ENCODE data around the gene ADGRV1.
"Not testable (repeated sequence)": the region's sequence is repeated elsewhere in the genome, so short reads cannot be mapped to it uniquely, and the experiment has no call there.

Gene ADGRV1

DNA sequence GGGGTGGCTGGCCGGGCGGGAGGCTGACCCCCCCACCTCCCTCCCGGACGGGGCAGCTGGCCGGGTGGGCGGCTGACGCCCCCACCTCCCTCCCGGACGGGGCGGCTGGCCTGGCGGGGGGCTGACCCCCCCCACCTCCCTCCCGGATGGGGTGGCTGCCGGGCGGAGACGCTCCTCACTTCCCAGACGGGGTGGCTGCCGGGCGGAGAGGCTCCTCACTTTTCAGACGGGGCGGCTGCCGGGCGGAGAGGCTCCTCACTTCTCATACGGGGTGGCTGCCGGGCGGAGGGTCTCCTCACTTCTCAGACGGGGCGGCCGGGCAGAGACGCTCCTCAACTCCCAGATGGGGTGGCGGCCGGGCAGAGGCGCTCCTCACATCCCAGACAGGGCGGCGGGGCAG, 37.2 kb downstream of the ADGRV1 start:
- DNase-seq = not testable (repeated sequence)

DNA sequence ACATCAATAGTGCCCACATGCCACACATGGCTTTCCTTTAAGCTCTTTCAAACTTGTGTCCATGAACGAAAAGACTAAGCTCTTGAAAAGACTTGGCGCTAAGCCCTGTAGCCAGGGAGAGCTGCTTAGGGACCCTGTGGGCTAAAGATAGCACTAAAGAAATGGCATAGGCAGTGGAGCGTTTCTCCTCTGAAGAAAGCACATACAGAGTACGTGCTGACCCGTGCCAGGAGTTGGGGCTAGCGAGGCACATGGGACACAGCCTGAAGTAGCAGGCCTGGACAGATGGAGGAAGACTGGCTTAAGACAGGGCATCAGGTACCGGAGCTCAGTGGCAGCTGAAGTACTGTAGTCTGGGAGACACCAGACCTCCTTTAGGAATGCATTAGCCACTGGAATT, 39.7 kb downstream of the ADGRV1 start:
- DNase-seq = peak; percentile 22

DNA sequence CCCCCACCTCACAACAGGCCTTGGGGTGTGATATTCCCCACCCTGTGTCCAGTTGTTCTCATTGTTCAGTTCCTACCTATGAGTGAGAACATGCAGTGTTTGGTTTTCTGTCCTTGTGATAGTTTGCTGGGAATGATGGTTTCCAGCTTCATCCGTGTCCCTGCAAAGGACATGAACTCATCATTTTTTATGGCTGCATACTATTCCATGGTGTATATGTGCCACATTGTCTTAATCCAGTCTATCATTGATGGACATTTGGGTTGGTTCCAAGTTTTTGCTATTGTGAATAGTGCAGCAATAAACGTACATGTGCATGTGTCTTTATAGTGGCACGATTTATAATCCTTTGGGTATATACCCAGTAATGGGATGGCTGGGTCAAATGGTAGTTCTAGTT, 41.7 kb downstream of the ADGRV1 start:
- DNase-seq = not testable (repeated sequence)

DNA sequence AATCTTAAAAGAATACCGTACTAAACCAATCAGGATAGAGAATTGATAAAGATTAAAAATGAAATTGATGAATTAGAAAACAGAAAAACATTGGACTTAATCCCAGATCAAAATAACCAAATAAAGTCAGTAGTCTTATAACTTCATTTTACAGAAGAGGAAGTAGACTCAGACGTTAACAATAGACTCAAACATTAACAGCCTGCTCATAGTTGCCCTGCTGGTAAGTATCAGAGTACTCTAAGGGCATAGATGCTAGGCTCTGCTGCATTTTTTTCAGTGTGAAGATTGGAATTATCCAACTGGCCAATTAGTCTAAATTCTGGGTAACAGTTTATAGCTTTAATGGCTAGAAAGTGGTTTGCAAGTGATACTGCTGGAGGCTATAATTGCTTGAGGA, 42.9 kb downstream of the ADGRV1 start:
- DNase-seq = no peak

DNA sequence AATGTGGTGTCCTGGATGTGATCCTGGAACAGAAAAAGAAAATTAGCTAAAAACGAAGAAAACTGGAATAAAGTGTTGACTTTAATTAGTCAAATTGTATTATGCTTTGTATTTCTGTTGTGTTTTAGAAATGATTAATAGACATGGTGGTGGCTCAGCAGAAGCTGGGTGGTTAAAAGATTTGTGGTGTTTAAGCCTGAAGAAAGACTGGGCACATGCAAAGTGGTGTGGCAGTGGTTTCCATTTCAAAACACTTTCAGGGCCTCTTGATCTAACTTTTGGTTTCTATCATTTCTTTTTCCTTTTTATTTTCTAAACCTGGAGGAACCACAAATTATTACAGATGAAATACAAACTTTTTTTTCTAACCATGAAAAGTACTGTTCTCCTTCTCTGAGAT, 44.1 kb downstream of the ADGRV1 start:
- no peak for DNase-seq

DNA sequence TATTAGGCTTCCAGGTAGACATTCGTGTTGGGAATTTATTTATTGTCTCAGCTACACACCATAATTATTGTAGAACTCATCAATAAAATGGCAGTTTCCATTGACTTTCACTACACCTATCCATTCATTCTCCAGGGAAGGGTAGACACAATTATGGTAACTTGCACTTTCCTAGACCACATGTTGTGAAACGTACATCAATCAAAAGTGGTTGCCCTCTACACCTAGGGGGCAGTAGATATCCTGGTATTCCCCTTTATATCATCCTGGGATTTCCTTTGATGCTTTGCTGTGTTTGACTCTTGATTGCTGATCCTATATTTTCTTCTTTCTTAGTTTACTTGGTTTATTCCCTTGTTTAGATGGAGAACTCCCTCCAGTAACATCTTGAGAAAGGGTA, 47.9 kb downstream of the ADGRV1 start:
- no peak for DNase-seq

DNA sequence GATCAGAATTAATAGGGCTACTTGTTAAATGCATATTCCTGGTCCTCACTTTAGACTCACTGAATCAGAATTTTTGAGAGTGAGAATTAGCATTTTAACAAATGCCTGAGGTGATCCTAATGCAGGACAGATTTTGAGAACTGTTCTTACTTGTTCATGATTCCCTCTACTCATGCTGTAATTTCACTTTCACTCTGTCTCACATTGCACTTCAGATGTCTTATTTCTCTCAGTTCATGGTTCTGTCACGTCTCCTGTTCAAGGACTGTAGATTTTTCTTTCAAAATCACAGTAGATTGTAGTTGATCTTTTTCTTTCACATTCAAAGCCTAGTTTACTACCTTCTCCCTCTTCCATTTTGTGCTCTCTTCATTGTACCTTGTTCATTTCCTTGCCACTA, 54.3 kb downstream of the ADGRV1 start:
- DNase-seq = no peak

DNA sequence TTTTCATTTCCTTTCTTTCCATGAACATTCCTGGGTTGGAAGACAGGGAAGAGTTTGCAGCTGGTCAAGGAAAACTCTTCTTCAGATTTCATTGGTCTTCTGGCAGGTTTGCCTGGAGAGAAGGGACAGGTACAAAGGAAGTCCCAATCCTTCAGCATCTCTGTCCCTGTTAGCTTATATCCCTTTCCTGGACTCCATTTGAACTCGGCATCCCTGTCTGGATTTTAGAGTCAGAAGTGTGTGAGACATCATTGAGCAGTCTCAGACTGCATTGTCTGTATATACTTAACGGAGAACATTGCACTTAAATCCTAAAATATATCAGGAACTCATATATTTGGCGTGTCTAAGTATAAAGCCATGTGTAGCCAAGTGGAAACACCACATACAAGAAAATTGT, 54.9 kb downstream of the ADGRV1 start:
- DNase-seq = no peak

DNA sequence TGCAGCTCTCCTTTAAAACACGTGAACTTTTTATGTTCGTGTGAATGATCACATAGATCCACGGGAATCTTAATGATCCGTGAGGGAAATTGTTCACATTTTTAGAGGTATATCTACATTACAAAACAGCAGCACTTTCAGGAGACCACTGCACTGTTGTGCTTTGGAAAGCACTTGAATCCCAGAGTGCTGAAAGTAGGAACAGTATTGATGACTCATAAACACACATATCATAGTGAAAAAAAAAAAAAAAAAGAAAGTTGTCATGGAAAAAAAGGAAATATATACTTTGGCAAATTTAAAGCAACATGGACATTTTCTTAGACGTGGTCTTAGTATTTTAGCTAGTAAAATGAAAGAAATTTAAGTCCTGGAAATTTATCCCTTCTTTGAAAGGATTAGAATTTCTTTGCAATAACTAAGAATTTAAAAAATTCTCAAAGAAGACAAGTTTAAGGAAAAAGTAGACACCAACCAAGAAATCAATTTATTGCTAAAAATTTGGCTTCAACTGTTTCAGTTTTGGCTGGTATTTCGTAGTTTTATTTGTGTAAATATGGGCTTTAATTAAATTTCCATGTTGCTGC, 55.4 kb downstream of the ADGRV1 start:
- no peak for DNase-seq

DNA sequence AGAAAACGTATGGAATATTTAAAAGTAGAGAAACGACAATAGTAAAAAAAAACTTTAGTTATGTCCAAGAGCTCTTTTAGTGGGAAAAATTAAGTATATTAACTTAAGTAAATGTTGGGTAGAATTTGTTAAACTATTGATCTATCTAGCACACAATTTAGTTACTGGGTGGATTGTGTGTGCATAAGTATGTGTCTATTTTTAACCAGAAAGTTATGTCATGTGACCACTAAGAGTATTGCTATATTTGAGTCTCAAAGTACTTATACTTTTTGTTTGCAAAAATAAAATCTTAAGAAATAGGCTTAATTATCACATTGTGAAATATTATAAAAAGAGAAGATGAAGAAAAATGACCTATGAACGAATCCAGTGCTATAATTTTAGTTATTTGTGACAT, 56.8 kb downstream of the ADGRV1 start:
- no peak for DNase-seq

DNA sequence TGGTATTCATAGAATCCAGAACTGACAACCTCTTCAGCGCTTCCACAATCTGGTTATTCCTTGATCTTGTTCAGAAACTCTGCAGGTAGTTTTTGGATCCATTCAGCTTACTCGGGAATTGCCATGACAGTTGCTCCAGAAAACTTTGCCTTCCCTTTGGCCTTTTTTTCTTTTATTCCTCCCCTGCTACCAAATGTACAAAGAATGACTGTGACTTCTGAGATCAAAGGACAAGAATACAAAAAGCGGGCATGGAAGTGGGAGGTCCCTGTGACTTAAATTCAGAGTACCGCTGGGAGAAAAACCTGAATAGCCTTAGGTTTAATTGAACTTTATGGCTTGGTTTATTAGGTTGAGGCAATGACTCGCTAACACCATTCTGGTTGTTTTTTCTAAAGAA, 59.5 kb downstream of the ADGRV1 start:
- no peak for DNase-seq

DNA sequence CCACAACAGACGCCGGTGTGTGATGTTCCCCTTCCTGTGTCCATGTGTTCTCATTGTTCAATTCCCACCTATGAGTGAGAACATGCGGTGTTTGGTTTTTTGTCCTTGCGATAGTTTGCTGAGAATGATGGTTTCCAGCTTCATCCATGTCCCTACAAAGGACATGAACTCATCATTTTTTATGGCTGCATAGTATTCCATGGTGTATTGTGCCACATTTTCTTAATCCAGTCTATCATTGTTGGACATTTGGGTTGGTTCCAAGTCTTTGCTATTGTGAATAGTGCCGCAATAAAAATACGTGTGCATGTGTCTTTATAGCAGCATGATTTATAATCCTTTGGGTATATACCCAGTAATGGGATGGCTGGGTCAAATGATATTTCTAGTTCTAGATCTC, 61.2 kb downstream of the ADGRV1 start:
- DNase-seq = not testable (repeated sequence)

DNA sequence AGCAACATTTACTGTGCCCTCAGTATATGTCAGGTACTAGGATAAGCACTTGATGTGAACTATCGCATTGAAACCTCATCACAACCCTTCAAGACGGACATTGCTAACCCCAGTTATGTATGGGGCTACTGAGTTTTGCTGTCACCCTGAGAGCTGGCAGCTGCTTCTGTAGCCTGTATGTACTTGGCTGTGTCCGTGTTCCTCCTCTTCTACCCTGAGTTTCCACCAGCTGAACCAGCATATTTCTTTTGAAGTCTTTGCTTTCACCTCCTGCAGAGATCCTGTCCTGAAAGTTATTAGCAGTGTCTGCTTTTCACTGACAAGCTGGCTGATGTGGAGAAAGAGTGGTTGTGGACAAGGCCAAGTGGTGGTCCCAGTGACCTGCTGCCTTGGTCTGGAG, 63.3 kb downstream of the ADGRV1 start:
- DNase-seq = no peak

DNA sequence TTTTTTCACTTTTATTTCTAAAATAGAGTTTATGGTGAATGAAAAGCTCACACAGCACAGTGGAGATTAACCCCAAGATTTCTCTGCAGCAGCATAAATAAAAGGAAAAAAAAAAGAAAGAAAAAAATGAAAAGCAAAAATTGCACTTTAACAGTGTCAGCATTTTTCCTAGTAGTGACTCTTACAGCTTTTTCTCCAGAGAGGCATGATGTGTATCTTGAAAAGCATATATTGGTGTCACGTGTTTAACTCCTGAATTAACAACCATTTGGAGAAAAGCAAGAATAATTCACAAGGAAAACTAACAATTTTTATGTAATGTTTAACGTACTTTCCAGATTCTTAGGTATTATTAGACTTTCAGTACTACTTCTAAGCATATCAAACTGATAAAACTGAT, 67.9 kb downstream of the ADGRV1 start:
- no peak for DNase-seq

DNA sequence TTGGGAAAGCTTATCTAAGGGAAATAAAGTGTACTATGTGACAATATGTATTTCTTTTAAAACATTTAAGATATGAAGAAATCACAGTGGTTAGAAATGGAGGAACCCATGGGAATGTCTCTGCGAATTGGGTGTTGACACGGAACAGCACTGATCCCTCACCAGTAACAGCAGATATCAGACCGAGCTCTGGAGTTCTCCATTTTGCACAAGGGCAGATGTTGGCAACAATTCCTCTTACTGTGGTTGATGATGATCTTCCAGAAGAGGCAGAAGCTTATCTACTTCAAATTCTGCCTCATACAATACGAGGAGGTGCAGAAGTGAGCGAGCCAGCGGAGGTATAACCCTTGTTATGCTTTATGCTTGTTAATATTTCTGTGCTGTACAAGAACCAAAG, 69.9 kb downstream of the ADGRV1 start:
- DNase-seq = no peak

DNA sequence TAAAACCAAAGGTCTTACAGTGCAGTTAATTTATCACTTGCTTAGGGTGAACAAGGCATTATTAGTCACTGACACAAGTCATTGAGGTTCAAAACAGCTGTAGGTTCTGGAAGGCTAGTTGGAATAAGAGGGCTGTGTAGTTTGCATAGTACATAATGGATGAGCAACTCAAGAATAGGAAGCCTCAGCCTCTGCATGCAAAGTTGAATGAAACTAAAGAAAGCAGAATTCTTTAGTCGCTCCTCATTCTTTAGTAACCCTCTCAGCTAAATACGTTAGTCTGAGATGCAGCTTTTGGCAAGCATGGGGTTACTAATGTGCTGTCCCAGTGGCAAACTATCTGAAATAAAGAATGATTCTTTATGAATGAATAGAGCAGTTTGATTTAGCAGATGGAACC, 74.2 kb downstream of the ADGRV1 start:
- DNase-seq = no peak

DNA sequence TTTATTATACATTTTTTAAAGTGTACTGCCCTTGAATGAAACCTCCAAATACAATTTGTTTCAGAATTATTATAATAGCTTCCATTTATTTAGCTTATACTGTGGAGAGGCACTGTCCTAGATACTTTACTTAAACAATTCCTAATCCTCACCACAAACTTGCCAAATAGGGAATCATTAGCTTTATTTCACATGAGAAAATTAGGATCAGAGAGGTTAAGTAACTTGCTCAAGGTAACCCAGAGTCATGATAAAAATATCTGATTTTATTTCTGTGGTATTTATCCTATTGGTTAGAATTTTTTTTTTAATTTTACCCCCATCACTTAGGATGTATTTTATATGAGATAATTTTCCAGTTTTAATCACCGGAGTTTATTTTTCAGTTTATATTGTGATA, 78.4 kb downstream of the ADGRV1 start:
- no peak for DNase-seq

DNA sequence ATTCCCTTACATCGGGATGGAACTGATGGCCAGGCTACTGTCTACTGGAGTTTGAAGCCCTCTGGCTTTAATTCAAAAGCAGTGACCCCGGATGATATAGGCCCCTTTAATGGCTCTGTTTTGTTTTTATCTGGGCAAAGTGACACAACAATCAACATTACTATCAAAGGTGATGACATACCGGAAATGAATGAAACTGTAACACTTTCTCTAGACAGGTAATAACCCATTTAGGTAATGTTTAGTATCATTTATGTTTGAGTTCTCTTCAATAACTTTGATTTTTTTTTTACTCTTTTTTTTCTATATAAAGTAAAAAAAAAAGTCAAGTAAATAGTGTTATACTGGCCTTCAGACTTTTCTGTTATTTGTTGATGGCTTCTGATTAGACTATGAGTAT, 79.1 kb downstream of the ADGRV1 start:
- DNase-seq = no peak

DNA sequence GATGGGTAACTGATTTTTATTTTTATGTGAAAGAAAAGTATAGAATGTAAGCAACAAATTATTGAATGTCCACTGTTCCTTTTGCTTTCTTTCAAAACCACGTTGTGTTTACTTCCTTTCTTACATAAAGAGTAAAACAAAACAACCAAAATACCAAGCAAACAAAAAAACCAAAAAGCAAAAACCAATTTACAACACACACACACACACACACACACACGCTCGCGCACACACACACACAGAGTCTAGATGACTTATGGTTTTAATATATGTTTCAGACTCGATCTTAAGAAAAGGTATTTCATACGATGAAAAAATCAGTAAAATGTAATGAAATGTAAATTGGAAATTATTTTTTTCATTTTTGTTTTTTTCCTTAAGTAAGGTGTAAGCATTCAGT, 80.3 kb downstream of the ADGRV1 start:
- no peak for DNase-seq

DNA sequence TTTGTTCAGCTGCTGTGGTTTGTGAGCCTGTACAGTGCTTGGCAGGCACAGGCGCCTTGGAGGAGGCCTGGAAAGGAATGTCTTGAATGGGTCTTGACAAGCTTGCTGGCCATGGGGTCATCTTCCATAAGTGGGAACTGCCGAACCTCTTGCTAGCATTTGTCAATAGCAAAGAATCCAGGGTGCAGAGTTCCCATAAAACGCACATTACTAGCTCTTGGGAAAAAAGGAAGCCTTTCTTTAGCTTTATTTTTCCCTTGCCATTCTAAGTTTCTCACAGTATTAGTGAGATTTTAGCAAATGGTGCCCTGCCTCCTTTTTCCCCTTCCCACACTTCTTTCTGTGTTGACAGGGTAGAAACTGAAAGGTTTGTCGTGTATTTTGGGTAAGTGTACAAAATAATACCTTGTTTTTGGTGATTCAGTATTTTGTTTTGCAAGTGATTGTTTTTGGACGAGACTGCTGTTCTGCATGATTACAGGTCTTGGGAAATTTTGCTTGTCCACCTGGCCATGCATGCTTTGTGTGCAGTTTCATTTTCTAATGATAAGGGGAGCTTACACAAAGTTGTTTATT, 82.0 kb downstream of the ADGRV1 start:
- DNase-seq = no peak

DNA sequence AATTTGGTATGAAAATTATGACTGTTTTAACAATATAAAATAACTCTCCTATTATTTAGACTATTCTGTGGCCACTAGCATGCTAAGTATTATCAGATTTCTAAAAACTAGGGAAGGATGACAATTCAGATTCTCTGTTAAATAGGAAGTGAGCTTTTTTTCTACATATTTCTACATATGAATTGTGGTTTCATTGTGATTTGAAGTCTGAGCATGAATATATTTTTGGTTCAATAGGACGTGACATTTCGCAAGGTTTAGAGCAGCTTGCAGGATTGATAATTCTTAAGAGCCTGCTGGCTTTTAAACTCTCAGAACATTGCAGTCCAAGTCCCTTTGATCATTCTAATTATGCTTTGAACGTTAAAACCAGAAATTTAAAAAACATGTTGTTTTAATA, 82.9 kb downstream of the ADGRV1 start:
- DNase-seq = no peak

DNA sequence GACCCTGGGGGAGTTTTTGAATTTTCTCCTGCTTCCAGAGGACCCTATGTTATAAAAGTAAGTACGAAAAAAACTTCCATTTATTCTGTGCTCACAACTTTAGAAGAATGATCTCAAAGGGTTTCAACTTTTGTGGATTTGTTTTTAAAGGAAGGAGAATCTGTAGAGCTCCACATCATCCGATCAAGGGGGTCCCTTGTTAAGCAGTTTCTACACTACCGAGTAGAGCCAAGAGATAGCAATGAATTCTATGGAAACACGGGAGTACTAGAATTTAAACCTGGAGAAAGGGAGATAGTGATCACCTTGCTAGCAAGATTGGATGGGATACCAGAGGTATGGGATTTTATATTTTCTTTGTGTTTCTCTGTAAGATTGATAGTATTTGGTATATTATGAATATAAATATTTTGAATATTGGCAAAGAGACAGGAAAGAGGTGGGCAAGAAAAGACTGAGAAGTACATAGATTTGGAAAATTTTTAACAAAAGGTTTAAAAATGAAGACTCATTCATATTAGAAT, 84.2 kb downstream of the ADGRV1 start:
- no peak for DNase-seq

DNA sequence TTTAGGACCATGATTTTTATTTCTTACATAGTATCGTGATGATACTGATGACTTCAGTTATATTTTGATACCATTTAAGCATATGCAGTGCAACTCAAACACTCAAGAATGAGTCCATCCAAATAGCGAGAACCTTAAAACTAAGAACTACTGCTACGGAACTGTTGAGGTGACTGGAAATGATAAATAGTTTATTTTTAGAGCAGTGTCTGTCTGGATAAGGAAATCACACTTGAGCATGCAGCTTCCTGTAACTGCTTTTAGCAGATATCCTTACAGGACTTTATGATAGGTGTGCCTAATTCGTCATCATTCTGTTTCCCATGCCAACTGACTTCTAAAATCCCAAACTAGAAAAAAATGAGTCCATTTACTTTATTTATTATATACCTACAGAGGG, 85.5 kb downstream of the ADGRV1 start:
- no peak for DNase-seq

DNA sequence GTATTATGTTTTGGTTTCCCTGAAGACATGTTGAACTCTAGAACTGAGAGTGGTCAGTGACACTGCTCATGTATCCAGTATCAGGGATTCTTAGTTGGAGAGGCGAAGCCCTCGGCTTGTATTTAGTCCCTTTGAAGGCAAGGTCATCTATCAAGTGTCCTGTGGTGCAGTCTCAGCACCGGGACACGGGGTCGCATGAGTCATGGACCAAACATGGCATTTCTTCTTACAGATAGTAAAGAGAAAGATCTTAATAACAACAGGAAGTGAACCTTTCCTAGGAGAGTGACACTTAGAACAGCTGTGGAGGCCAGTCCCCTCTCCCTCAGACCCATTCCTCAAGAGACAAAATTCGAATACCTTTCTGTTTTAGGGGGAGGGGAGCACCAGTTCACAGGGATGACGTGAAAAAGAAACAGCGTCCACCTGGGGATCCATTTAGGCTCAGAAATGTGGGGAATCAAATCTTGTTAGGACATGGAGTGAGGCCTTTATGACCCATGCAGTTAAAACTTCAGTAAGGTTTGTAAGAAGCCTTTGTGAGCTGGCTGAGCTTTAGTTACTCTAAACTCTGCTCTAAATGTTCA, 86.5 kb downstream of the ADGRV1 start:
- no peak for DNase-seq

DNA sequence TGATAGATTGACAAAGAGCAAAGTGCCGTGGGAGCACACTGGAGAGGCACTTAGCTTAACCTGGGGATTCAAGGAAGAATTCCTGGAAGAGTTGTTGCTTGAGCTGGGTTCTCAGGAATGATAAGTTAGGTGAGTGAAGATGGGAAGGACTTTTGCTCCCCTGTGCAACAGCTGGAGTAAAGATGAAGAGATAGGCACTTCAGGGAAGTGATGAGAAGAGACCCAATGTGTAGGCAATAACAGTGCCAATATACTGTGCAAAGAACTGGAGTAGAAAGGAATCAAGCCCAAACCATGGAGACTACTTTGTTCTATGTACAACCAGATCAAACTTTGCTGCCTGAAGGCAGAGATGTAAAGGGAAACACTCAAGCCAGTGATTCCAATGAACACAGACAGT, 92.2 kb downstream of the ADGRV1 start:
- DNase-seq = no peak

All from DMS79 (cell line).